Measurements from ENCODE around the gene LIFR. TPM values are rescaled to one million over a fixed set of nuclear protein-coding genes. Genes with fewer than 3 reads are reported as not detected.

LIFR gene
- polyA plus RNA-seq, 2 of the 4 experiments (the other 2 are of a cell fraction) = 3.8 to 7.9 TPM

- H3K4me3 ChIP-seq = no peak overlapping the region
- H3K9me3 ChIP-seq = no peaks in the 10 kb centered on the region
- ATAC-seq = no peak
Measured at GRCh38 chr5:38554403-38554802, 2.0 kb downstream of the LIFR start.

DNA sequence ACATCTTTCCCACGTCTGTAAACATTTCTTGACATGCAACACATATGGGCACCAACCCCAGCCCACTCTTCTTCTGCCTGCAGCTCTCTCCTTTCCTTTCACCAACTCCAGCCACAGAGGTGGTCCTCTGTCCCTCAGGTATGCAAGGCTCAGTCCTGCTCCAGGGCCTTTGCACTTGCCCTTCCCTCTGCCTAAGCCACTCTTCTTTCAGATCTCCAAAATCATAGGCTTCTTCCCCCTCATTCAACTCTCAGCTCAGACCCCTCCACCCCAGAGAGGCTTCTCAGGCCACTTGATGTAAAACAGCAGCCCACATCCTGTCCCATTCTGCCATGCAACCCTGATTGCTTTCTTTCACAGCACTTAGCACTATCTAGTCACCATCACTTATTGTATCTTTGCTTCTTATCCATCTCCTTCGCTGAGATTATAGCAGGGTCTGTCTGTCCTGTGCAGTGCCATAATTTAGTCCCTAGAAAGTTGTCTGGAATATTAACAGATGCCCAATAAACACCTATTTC lies 3.4 kb downstream of the LIFR start:
- FAIRE-seq (no peak), DNase-seq (ENCODE audit: low read depth in 1 of 2, low spot score in 1 of 2) (no peak), ATAC-seq (no peak)
- ChIA-PET POLR2A (no interaction called here), CTCF (interaction anchor here (0.6 to 6.7 kb wide), 8 partner anchors 36 to 345 kb away, joined by 3 to 62 read pairs (median 4); no protein-coding TSS in a partner anchor)
- WGBS (ENCODE audit: missing lambda C conversion rate) = 51% methylated on average over 2 of the region's 2 CpGs
- H3K9me3 ChIP-seq = no peaks in the 10 kb centered on the region
- H3K4me1 ChIP-seq = peaks cover 26% of the 10 kb centered on the region
- H3K4me2 ChIP-seq = no peak overlapping the region
- H3K27ac ChIP-seq = no peak overlapping the region
- TF ChIP-seq JUN (IDR thresholded peaks at IDR 0.05) (no peak), ZNF302 (CRISPR knock-in tag; IDR thresholded peaks at IDR 0.05) (no peak), ATOH8 (CRISPR knock-in tag; IDR thresholded peaks at IDR 0.05; ENCODE audit: low read depth) (no peak), NPAS2 (CRISPR knock-in tag; IDR thresholded peaks at IDR 0.05; ENCODE audit: borderline replicate concordance) (no peak), MAZ (IDR thresholded peaks at IDR 0.05; ENCODE audit: borderline replicate concordance, low read depth, low read length) (no peak), ELK1 (IDR thresholded peaks at IDR 0.05; ENCODE audit: low read depth, low read length) (no peak), RFX5 (IDR thresholded peaks at IDR 0.05) (no peak), ZSCAN20 (CRISPR knock-in tag; IDR thresholded peaks at IDR 0.05) (no peak), HOXB13 (CRISPR knock-in tag; IDR thresholded peaks at IDR 0.05; ENCODE audit: low read depth) (no peak), BHLHE40 (IDR thresholded peaks at IDR 0.05; ENCODE audit: low read depth, low read length) (no peak), TFCP2L1 (CRISPR knock-in tag; IDR thresholded peaks at IDR 0.05) (no peak), CBX8 (IDR thresholded peaks at IDR 0.05) (no peak), GATA3 (IDR thresholded peaks at IDR 0.05; ENCODE audit: borderline replicate concordance) (no peak), CBX2 (IDR thresholded peaks at IDR 0.05; ENCODE audit: borderline replicate concordance, low read depth) (no peak), ZFP36 (IDR thresholded peaks at IDR 0.05; ENCODE audit: borderline replicate concordance, partially characterized antibody) (no peak), KDM1A (IDR thresholded peaks at IDR 0.05; ENCODE audit: low read depth) (no peak), SREBF2 (IDR thresholded peaks at IDR 0.05) (no peak)
- H3K4me3 ChIP-seq = no peak overlapping the region

More at GRCh38 chr5:38554403-38554802, 2.0 kb downstream of the LIFR start:
- WGBS (ENCODE audit: missing lambda C conversion rate) = 79% methylated on average over 3 of the region's 3 CpGs
- Histone ChIP-seq H3K27ac (no peak overlapping the region), H3K4me2 (no peak overlapping the region), H3K4me1 (peaks cover 21% of the 10 kb centered on the region)
- TF ChIP-seq JUNB (IDR thresholded peaks at IDR 0.05) (no peak), RNF2 (IDR thresholded peaks at IDR 0.05; ENCODE audit: borderline replicate concordance, low read depth) (no peak), MYC (IDR thresholded peaks at IDR 0.05; ENCODE audit: borderline replicate concordance, low read length) (no peak), EHF (CRISPR knock-in tag; IDR thresholded peaks at IDR 0.05) (no peak), FOSL2 (IDR thresholded peaks at IDR 0.05) (no peak), FOSL2 (CRISPR knock-in tag; IDR thresholded peaks at IDR 0.05) (no peak), FOSB (CRISPR knock-in tag; IDR thresholded peaks at IDR 0.05) (no peak), ZC3H11A (IDR thresholded peaks at IDR 0.05) (no peak), ELK1 (IDR thresholded peaks at IDR 0.05; ENCODE audit: low read depth, low read length) (no peak), HEYL (CRISPR knock-in tag; IDR thresholded peaks at IDR 0.05) (no peak), ATOH8 (CRISPR knock-in tag; IDR thresholded peaks at IDR 0.05; ENCODE audit: low read depth) (no peak), POLR2A (IDR thresholded peaks at IDR 0.05; ENCODE audit: low read length) (no peak), EP300 (IDR thresholded peaks at IDR 0.05) (no peak), SREBF2 (IDR thresholded peaks at IDR 0.05) (no peak), RCOR1 (IDR thresholded peaks at IDR 0.05; ENCODE audit: low read depth, low read length) (no peak)
- TF ChIP-seq, protein P1, sequence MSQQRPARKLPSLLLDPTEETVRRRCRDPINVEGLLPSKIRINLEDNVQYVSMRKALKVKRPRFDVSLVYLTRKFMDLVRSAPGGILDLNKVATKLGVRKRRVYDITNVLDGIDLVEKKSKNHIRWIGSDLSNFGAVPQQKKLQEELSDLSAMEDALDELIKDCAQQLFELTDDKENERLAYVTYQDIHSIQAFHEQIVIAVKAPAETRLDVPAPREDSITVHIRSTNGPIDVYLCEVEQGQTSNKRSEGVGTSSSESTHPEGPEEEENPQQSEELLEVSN (IDR thresholded peaks at IDR 0.05; ENCODE audit: borderline replicate concordance, low read depth) = no peak
- TF ChIP-seq, protein P2, sequence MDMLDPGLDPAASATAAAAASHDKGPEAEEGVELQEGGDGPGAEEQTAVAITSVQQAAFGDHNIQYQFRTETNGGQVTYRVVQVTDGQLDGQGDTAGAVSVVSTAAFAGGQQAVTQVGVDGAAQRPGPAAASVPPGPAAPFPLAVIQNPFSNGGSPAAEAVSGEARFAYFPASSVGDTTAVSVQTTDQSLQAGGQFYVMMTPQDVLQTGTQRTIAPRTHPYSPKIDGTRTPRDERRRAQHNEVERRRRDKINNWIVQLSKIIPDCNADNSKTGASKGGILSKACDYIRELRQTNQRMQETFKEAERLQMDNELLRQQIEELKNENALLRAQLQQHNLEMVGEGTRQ (IDR thresholded peaks at IDR 0.05) = no peak
- ChIA-PET CTCF (interaction anchor here (1.4 to 6.7 kb wide), 4 partner anchors 112 to 346 kb away, joined by 3 to 62 read pairs (median 12); no protein-coding TSS in a partner anchor), POLR2A (no interaction called here)
- FAIRE-seq = no peak
- no peak for DNase-seq (ENCODE audit: low read depth in 1 of 2, low spot score in 1 of 2)

Measured in A549 (cell line).